GM19099 (cell line): ENCODE data around the gene CYP27B1.

Experiments used
- POLR2A ChIP-seq: IDR thresholded peaks from 3 replicates; pipeline ENCODE4 v1.6.1; 2011; ENCODE audit warnings: low read depth; ENCODE audit not compliant: insufficient read length; ENCODE audit errors: extremely low read depth

CYP27B1 gene, protein sequence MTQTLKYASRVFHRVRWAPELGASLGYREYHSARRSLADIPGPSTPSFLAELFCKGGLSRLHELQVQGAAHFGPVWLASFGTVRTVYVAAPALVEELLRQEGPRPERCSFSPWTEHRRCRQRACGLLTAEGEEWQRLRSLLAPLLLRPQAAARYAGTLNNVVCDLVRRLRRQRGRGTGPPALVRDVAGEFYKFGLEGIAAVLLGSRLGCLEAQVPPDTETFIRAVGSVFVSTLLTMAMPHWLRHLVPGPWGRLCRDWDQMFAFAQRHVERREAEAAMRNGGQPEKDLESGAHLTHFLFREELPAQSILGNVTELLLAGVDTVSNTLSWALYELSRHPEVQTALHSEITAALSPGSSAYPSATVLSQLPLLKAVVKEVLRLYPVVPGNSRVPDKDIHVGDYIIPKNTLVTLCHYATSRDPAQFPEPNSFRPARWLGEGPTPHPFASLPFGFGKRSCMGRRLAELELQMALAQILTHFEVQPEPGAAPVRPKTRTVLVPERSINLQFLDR

DNA sequence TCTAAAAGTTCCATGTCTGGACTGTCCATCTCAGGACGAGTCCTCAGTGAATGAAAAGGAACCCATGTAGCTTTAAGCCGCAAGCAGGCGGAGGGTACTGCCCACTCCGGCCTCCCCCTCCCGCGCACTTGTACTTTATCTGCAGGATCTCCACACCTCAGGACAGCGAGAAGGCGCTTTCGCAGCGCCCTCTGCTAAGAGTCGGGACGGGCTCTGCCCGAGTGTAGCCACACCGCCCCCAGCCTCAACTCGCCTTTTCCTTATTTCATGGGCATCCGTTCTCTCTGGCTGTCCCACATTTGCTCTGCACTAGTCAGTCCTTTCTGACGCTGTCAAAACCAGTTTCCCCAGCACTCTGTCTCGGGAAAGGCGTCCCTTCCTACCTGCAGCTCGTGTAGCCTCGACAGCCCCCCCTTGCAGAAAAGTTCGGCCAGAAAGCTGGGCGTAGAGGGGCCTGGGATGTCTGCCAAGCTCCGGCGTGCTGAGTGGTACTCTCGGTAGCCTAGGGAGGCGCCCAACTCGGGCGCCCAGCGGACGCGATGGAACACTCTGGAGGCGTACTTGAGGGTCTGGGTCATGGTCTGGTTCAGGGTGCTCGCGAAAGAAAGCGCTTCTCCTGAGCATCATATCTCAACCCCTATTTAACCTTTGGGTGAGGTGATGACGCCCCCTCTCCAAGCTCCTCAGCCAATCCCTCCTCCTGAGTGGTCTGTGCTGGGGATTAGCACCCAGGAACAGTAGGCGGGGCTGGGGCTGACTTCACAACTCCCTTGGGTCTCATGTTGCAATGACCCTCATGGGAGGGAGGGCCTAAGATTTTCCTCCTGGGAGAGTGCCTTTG, at the start of gene CYP27B1:
Gene CYP27B1 (minus strand): TSS at position 615 of the 841 bp plus-strand sequence. CDS start 37 bp downstream, at position 578.
- TF ChIP-seq POLR2A, result peak; percentile 17

DNA sequence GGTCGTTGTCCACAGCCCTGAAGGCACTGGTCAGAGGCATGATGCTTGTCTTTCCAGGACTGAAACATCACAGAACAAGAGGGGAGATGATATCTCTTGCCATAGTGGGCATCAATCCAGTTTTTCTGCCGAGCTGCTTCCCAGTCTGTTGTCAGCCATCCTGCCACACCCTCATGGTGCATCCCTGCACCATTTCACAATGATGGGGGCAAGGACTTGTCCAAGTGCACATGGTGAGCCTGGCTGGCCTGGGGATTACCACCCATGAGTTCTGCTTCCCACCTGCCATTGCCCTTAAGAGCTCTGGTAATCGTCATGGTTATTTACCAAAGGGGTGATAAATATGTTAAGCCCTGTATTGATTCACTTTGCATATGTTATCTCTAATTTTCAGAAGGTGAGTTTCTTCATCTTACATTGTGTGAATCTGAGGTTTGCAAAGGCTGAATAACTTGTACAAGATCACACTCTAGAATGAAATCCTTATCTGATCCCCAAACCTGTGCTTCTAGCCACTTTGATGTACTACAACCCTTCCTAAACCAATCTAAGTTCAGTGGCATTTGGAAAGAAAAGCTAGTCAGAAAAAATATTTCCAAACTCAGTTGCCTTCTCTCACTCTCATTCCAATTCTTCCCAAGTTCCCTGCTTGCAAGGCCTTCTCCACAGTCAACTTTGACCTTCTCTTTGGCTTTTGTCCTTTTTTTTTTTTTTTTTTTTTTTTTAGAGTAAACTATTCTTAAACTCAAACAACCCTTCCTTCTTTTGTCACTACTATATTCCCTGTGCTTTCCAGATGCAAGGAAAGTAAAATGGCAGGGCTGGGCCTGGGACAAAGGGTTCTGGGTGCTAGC, 49.4 kb upstream of the CYP27B1 start:
- TF ChIP-seq POLR2A, result no peak

DNA sequence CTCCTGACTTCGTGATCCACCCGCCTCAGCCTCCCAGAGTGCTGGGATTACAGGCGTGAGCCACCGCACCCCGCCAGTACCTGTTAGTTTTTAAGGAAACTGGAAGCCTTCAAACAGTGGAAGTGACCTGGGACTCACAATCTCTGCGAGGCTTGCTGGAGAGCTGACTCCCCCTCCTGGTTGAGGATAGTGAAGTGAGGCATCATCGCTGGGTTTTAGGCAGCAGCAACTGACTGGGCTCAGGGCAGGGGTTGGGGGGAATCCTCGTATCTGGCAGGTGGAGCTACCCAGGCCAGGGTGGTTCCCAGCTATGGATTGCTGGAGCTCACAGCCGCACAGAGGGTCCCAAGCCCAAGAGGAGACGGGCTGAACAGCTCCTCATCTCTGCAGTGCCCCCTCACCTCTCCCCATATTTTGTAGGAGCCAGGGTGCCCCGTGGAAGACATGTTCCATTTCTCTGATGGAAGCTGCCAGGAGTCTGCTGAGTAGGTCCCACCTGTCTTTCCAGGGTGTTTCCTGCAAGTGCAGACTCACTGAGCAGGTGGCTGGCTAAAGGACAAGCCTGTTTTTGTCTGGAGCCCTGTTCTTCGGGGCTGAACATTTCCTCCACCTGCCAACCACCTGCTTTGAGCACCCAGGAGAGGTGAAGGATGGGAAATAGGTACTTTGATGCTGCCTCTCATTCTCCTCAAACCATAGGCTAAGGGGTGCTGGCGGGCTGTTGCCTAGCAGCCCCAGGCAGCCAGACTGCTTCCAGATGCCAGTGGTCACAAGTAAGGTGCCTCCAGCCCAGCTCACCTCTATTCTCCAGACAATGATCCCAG, 48.5 kb upstream of the CYP27B1 start:
- TF ChIP-seq POLR2A, result no peak

DNA sequence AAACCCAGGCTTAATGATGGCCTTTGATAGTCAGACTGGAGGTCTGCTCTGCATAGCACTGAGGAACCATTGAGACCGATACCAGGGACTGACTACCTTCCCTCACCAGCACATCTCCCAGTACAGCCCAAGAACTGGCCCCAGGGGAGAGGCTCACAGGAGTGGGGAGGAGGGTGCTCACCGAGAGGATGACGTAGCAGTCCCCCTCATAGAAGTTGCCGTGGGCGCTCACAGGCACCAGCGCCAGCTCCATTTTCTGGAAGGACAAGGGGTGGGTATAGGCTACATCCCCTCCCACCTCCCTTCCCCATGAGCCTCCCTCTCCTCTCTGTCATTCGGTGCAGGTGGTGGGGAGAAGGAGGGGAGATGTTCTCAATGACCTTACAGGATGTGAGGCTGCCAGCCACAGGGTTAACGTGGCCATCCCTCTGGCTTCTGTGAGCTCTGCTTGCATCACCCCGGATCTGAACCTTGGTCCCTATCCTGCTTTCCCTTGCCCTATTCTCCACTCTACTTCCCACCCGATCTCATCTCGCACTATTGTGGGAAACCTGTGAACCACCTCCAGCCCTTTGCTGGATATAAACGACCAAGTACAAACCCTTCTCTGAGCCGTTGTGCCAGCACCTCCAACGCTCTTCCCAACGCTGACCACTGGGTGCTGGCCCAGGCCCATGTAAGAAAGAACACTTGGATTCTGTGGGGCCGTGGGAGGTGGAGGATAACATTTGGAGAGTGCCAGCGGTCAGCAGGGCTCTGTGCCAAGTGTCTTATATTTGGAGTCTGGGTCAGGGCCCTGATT, 47.3 kb upstream of the CYP27B1 start:
- TF ChIP-seq POLR2A, result no peak

DNA sequence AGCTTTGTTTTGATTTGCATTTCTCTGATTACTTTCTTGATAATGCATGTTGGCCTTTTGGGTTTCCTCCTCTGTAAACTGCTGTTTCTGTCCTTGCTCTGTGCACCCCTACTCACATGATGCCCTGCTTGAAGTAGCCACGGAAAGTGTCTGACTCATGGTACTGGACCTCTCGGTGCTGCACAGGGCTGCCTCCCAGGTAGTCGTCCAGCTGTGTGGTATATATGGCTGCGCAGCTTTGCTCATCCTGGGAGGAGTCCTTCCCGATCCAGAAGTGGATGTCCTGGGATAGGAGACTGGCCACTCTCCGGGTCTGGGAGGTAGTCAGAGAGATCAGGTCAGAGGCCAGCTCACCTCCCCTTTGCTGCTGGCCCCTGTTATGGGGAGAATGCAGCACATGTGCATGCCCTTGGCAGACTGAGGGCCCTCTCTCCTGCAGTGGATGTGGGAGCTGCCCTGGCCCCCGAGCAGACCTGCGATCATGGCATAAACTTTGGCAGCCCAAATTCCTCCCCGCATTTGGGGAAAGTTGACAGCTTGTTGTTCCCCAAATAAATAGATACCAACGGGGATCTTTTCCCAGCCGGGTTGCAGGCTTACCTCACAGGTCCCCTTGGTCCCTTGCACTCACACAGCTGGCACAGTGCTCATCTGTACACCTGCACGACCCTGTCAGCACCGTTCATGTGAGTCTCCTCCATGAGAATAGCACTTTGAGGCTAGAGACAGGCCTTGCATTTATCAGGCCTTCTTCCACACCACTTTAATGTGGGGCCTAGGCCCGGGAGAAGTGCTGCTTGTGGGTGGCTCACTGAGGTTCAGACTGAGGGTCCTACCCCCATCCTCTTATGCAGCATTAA, 46.5 kb upstream of the CYP27B1 start:
- TF ChIP-seq POLR2A, result no peak

DNA sequence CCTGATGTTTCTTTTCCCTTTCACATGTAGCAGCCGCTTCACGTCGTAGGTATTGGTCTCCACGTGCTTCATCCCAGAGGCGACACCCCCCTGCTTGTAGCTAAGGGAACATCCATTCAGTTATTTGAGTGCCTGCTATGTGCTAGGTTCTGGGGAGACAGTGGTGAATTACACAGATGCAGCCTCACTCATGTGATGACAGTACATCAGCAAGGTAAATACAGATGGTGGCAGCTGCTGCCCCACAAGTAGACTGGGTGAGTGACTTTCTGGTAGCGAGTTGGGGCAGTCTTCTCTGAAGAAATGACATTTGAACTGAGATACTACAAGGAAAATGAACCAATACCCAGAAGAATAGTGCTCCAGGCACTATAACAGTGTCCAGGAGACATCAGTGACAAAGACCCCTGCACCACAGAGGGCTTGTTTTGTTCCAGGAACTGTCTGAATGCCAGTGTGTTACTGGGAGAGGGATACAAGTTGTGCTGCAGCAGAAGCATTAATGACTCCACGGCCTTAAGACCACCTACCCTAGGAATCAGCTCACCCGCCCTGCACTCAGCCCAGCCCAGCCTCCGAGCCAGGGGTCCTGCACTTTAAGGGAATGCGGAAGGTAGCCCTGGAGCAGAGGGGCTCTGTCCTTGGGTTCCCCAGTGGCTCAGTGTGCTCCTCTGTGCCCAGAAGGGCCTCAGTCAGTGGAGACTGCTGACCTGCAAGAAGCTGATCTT, 44.3 kb upstream of the CYP27B1 start:
- TF ChIP-seq POLR2A, result no peak

DNA sequence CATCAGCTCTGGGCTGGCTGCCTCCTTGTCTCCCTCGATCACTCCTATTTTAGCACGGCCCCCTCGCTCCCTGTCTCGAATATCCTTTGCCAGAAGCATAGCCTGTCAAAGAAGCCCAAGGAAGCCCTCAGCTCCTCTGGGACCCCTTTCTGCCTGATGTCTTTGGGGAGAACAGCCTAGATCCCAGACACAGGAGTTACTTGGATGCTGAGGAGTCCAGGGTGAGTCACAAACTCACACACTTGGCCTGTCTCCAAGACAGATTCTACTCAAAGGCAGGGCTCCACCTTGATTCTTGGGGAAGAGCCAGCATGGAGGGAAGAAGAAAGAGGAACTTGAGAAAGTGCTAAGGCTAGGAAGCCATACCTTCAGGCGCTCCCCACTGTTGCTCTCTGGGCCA, 43.6 kb upstream of the CYP27B1 start:
- TF ChIP-seq POLR2A, result no peak

DNA sequence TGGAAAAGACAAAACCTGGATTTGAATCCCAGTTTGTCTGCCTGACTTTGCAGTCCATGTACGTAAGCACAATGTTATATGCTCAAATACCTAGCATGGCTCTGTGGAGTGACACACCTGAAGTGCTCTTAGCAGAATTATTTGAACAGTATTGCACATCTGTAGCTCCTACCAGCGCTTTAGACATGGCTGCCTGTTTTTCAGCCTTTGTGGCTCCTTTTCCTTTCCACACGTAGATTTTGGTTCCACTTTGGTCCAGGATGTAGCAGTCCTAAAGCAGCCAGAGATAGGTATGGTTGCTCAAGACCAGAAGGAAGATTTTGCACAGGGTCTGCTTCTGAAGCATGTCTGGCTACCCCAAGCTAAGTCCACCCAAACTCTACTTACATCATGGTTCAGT, 42.5 kb upstream of the CYP27B1 start:
- no peak for TF ChIP-seq POLR2A

DNA sequence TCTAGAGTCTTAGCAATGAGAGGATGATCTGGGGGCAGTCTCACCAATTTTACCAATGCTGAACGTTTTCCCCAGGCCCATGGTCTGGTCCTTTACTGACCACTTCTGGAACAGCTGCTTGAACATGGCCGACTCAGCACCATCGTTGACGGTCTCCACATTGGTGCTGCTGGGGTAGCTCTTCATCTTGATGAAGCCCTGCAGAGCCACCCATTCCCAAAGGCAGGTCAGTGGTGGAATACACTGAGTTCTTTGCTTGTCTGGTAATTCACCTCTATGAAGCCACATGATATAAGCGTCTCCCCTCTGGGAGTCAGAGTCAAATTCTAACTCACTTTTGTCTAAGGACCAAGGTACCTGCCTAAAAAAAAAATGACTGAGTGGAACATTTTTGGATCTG, 41.5 kb upstream of the CYP27B1 start:
- no peak for TF ChIP-seq POLR2A

DNA sequence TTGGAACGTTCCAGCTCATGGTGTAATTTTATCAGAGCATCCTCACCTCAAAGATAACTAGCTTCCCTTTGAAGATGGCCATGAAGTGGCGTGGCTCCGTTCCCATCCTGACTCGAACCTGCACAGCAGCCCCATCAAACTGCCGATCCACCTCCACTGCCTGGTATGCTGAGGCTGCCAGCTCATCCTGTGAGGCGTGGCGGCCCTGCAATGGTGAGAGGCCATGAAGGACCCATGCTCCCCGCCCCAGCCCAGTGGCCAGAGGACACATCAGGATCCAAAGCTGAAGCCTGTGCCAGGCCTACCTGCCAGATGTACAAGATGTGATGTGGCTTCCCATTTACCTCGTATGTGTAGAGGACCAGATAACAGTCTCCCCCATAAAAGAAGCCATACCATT, 40.4 kb upstream of the CYP27B1 start:
- no peak for TF ChIP-seq POLR2A

DNA sequence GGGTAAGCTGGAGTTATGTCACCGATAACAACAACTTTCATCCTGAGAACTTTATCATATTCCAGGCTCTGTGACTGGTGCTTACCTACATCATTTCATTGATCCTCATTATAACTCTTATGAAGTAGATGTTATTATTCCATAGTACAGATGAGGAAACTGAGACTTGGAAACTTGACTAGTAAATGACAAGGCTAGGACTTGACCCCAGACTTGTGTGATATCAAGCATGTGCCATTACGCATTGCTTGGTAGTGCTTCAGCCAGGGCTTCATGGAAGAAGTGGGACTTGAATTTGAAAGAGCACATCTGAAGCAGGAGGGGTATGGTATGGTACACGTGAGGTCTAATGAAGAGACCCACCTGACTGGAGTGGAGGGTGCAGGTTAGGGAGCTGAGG, 39.8 kb upstream of the CYP27B1 start:
- no peak for TF ChIP-seq POLR2A
